ENCODE results near the gene GTF3C4.

GTF3C4 gene

DNA sequence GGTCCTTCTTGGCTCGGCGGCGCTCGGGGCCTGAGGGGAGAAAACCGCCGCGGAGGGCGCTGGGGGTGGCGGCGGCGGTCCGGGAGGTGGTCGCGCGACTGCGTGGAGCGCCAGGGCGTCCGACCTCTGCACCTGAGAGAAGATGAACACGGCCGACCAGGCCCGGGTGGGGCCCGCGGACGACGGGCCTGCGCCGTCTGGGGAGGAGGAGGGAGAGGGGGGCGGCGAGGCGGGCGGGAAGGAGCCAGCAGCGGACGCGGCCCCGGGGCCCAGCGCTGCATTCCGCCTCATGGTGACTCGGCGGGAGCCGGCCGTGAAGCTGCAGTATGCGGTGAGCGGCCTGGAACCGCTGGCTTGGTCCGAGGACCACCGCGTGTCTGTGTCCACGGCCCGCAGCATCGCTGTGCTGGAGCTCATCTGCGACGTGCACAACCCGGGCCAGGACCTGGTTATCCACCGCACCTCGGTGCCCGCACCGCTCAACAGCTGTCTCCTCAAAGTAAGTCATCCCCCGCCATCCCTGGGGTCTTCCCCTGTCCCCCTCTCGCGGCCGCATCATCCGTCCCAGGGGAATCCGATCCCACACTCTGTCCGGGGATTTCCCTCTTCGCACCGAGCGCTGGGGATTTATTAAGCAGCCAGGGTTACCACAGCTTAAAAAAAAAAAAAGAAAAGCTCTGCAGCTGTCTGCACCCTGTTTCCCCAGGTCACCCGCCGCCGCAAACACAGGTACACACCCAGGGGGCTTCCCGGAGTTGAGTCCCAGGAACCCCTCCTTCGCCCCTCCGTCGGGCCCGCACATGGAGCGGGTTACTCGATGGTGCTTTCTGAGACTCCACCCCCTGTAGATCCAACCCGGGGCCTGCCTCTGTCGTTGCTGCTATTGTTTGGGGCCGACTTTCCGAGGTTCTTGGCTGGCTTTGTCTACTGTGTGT lies at the start of gene GTF3C4:
Gene GTF3C4 (plus strand): TSS at position 8 of the 935 bp plus-strand sequence. CDS start 135 bp downstream, at position 143.
- DNase-seq, result peak; percentile 36

DNA sequence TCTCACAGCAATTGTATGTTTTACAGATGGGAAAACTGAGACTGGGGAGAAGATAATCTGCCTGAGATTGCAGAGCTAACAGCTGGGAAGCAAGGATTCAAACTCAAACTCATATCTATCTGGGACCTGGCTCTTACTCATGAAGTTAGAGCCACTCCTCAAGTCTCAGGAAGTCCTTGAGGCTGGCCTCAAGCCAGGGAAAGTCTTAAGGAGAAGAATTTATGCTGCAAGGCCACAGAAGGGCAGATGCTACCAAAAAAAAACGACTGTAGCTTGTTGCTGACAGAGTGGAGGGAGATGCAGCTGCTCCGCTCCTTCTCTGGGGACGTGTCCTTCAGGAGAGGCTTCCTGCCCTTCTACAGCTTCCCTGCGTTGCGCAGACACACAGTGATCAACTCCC lies 48.1 kb upstream of the GTF3C4 start:
- DNase-seq, result no peak

DNA sequence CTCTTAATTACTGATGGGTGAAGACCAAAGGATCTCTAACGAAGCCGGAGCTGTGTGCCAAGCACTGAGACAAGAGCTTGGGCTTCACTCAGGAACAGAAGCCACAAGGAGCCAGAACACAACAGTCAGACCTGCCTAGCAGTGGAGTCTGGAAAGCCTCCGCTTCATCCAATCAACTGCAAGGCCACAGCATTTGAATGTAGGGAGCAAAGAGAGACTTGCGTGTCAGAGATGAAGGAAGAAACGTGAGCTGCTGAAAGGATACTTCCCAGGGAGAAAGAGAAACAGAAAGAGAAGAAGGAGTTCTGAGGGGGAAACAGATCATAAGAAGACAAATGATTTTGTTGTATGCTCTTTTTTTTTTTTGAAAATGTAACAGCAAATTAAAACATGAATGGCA lies 44.0 kb upstream of the GTF3C4 start:
- DNase-seq, result no peak

GRCh38 chr9:132627106-132627505 lies 43.2 kb upstream of the GTF3C4 start:
- no peak for DNase-seq

- DNase-seq, result no peak
Measured at GRCh38 chr9:132627594-132627993, 42.7 kb upstream of the GTF3C4 start.

GRCh38 chr9:132628746-132629145 lies 41.5 kb upstream of the GTF3C4 start:
- DNase-seq, result no peak

GRCh38 chr9:132630116-132630515 lies 40.1 kb upstream of the GTF3C4 start:
- no peak for DNase-seq

GRCh38 chr9:132630811-132631210 lies 39.5 kb upstream of the GTF3C4 start:
- DNase-seq, result no peak

GRCh38 chr9:132631280-132631679 lies 39.0 kb upstream of the GTF3C4 start:
- DNase-seq, result no peak

DNA sequence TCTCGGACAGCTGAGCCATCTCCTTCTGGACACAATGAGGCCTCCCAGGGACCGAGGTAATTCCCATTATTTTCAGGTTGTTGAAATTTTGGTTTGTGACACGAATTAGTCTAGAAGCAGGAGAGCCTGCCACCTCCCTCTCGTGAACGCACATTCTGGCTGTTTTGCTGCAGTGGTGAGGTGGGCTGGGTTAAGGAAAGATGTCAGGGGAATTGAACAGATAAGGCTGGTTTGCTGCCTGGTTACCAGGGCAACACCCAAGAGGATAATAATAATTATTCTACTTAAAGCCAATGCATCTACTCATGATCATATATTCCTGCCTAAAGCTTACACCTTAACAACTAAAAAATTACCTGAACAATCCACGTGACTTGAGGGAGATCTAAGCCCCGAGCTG lies 38.6 kb upstream of the GTF3C4 start:
- DNase-seq, result no peak

DNA sequence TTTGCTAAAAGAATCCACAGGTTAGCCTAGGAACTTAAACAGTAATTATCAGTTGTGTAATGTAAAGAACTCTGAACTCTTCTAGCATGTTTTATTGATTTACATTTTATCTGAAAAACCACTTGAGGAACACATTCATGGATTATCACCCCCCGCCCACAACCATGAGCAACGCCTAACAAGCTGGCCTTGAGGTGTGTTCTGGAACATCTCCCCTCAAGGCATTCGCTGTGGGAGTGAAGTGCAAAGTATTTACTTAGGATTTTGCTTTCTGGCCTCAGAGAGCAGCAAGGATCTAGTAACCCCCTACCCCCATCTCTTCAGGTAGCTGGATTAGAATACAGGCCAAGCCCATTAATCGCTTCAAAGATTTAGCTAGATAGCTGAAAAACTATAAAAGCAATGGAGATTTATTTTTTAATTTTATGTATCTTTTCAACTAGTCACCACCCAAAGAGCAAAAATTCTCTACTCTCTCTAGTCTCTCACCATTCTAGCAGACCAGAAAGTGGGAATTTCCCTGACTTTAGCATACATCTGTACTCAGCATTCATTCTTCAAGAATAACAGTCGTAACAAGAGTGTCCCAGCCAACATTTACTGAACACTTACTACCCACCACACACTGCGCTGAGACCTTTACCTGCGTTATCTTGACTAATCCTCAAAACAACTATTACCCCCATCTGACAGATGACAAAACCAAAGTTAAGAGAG lies 37.7 kb upstream of the GTF3C4 start:
- DNase-seq, result no peak

DNA sequence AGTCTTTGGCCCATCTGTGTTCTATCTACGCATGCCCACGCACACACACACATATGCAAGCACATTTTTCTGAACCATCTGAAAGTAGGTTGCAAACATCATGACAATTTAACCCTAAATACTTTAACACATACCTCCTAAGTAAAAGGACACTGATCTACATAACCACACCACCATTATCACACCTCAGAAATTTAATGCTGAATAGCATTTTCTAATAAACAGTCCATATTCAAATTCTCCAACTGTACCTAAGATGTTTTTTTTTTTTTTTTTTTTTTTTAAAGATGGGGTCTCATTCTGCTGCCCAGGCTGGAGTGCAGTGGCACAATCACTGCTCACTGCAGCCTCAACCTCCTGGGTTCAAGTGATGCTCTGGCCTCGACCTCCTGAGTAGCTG lies 35.9 kb upstream of the GTF3C4 start:
- no peak for DNase-seq

DNA sequence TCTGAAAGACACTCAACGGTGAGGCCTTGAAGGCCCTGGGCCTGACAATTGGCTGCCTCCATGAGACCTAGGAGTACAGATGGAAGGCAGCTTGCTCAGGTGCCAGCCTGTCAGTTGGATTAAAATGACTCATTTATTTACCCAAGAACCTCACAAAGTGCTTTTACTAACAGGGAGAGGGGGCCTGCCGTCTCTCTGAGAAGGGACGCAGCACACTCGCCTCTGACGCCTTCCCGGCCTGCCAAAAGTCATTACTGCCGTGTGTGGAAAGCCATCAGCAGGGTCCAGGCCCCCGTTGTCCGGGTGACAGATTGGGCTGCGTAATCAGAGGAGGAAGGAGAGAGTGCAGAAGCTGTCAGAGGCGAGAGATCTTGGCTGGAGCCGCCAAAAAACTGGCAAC lies 32.9 kb upstream of the GTF3C4 start:
- DNase-seq, result no peak

GRCh38 chr9:132637801-132638200 lies 32.5 kb upstream of the GTF3C4 start:
- DNase-seq, result no peak

GRCh38 chr9:132638240-132638639 lies 32.0 kb upstream of the GTF3C4 start:
- no peak for DNase-seq

GRCh38 chr9:132639322-132639721 lies 30.9 kb upstream of the GTF3C4 start:
- DNase-seq, result no peak

- DNase-seq, result no peak
Measured at GRCh38 chr9:132641216-132641615, 29.0 kb upstream of the GTF3C4 start.

GRCh38 chr9:132644251-132644650 lies 26.0 kb upstream of the GTF3C4 start:
- DNase-seq, result peak; percentile 6

DNA sequence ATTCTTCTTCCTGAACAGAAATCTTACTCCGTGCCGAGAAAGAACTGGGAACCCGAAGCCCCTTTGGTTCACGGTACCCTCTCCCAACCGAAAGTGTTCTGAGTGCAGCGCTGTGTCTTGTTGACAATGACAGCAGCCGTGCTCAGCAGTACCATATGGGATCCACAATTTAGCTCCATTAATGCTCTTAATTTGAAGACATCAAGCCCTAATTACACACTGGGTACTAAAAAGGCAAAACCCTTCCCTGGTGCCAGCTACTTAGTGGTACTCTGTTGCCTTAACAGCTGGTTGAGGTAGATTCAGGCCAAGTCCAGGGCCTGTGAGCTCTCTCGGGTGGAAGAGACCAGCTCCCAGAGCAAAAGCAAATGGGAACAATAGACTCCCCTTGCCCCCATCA lies 25.0 kb upstream of the GTF3C4 start:
- DNase-seq, result no peak

GRCh38 chr9:132645711-132646110 lies 24.6 kb upstream of the GTF3C4 start:
- no peak for DNase-seq

DNA sequence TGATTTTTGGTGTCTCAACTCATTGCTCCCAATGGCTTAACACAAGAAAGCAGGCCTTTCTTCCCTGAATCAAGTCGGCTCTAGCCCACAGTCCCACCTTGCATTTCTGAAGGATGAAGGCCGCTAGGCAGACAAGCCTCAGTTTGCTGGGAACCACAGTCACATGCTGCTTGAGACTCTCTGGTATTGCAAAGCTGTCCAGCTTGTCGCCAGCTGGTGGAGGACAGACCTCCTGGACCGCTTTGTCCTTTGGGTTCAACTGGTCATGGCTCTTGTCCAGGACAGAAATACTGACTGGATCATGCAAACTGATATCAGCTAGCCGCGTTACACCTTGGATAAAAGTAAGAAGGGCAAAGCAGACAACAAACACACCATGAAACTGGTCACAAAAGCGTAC lies 23.5 kb upstream of the GTF3C4 start:
- no peak for DNase-seq

DNA sequence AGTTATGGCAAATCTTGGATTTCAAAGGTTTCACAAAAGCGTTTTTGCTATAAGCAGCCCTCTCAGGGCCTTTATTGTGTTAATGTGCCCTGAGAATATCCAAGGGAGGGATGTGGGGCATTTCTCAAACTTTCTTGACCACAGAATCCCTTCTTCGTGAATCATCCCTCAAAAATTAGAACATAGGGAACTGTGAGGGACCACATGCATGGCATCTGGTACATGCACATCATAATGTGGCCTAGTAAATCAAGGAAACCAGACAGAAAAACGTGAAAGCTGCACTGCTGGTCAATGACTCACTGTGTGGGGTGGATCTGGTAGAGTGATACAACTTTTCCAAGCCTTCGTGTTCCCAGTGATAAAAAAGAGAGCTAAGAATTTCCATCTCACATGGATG lies 22.9 kb upstream of the GTF3C4 start:
- DNase-seq, result no peak

- no peak for DNase-seq
Measured at GRCh38 chr9:132647806-132648205, 22.5 kb upstream of the GTF3C4 start.

DNA sequence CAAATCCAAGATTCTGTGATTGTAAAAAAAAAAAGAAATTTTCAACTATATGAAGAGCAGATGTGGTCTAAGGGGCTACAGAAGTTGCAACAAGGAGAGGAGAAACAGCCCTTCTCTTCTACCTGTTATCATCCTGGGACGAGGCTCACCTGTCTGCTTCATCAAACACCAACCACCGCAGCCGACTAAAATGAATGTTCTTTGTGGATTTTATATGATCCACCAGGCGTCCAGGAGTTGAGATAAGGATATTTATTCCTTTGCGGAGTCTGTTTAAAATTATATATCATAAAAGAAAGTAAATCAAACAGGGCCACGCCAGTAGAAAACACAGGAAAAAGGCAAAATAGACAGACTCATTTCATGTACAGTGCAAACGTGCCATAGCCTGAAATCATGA lies 22.0 kb upstream of the GTF3C4 start:
- DNase-seq, result no peak

Measured in activated CD4-positive, alpha-beta T cell treated with anti-CD3 and anti-CD28 coated beads, Interleukin-2, amount 50 U/mL, for 16 hours (primary cell).